Gastroesophageal sphincter (tissue), 4 donors: ENCODE results near the gene KRTAP12-1. TPM values are rescaled to one million over a fixed set of nuclear protein-coding genes. Genes with fewer than 3 reads are reported as not detected.

Source experiments
- ATAC-seq: fragments of 150-250 bp; one replicate; pipeline ENCODE4 v1.9.1; 2016; ENCODE audit warnings: mild to moderate bottlenecking, moderate library complexity
- H3K27ac ChIP-seq, 4 donors: fragments of 200-600 bp; sonication (generic) in 3 of 4; 1 replicate in 3 of 4; 2 replicates in 1 of 4; pipeline ENCODE4 v1.5.1; 2016 to 2019
- H3K27me3 ChIP-seq: fragments of 200-600 bp; sonication (generic); one replicate; pipeline ENCODE4 v1.5.1; 2019
- H3K36me3 ChIP-seq, 2 donors: fragments of 200-600 bp; sonication (generic); one replicate each; pipeline ENCODE4 v1.5.1; 2019; ENCODE audit warnings: control low read depth in 1 of 2
- H3K4me1 ChIP-seq, 3 donors: fragments of 200-600 bp; sonication (generic); 1 replicate in 2 of 3; 2 replicates in 1 of 3; pipeline ENCODE4 v1.5.1; 2016 to 2019; ENCODE audit warnings: control low read depth in 2 of 3
- H3K4me3 ChIP-seq, 2 donors: fragments of 200-600 bp; sonication (generic); one replicate each; pipeline ENCODE4 v1.5.1; 2019; ENCODE audit warnings: mild to moderate bottlenecking in 1 of 2, moderate library complexity in 1 of 2
- H3K9me3 ChIP-seq, 3 donors: fragments of 200-600 bp; sonication (generic); one replicate each; pipeline ENCODE4 v1.5.1; 2017 to 2019; ENCODE audit warnings: control low read depth in 2 of 3
- EP300 ChIP-seq: sonication (generic); formaldehyde crosslinking; IDR thresholded peaks from one replicate; pipeline ENCODE4 v1.6.1; 2017; ENCODE audit warnings: antibody characterized with exemption, mild to moderate bottlenecking
- POLR2A ChIP-seq, 2 donors: fragments of 450-650 bp; IDR thresholded peaks; one replicate each; pipeline ENCODE4 v1.6.1; 2017; ENCODE audit warnings: antibody characterized with exemption in 2 of 2, mild to moderate bottlenecking in 2 of 2, moderate library complexity in 1 of 2
- POLR2AphosphoS5 ChIP-seq: sonication (generic); formaldehyde crosslinking; IDR thresholded peaks from one replicate; pipeline ENCODE4 v1.6.1; 2017; ENCODE audit warnings: antibody characterized with exemption
- whole genome bisulfite sequencing, 2 donors: methylation state at CpG; one replicate each; pipeline ENCODE4 v1.1.5; 2018; ENCODE audit warnings: low coverage in 1 of 2; 5-methylcytosine and 5-hydroxymethylcytosine counted together
- total RNA-seq, 4 donors: library from RNA; depleted of rRNA; stranded (reverse); fragments of >200 nt; gene quantifications; one replicate each; pipeline ENCODE4 v1.1.0, GENCODE V29; 2016
- TF ChIP-seq, protein P1 (sequence below), 4 experiments: fragments of 200-600 bp in 2 of 4; fragments of 450-650 bp in 2 of 4; sonication (generic) in 1 of 4; IDR thresholded peaks; one replicate each; pipeline ENCODE4 v1.5.1; 2017 to 2019; ENCODE audit warnings: antibody characterized with exemption in 4 of 4, mild to moderate bottlenecking in 2 of 4, moderate library complexity in 2 of 4

Gene KRTAP12-1
- total RNA-seq, 4 donors from 2014 or later, result not detected

DNA sequence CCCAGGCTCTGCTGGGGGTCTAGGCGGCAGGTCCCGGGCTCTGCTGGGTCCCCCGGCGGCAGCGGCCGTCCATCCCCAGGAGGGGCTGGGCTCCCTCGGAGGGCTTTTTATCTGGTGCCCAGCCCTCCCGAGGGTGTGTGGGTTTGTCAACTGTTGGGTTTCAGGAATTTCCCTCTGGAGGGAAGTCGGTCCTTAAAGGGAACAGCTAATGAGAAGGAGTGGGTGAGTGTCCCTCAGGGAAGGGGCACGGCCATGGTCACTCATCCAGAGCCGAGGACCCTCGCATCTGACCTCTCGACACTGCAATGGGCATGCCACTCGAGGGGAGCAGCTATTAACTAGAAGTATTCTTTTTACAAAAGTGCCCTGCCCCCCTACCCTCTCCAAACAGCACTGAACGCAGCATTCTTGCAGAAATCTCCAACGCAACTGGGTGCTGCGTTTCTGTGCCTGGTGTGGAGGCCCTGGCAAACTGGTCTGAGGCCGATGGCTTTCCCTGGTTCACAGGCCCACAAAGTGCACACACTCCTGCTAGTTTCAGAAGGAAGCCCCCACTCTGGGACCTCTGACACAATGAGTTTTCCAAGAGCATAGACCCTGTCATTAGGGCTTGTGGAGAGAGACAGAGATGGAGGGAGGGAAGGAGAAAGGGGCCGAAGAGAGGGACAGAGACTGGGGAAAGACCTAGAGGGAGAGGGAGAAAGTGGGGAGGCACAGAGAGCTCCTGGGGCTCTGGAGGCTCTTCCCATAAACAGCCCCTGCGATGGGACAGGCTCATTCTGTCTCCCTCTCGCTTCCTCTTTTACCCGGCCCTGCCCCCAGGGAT, 30.5 kb upstream of the KRTAP12-1 start:
- ATAC-seq, result no peak
- Histone ChIP-seq H3K36me3 (no peaks in the 10 kb centered on the region), H3K9me3 (no peaks in the 10 kb centered on the region), H3K27me3 (peaks cover 82% of the 10 kb centered on the region), H3K27ac (no peak overlapping the region), H3K4me1 (peaks cover 0 to 16% (median 0%) of the 10 kb centered on the region in 3 donors), H3K4me3 (no peak overlapping the region)
- WGBS, 2 donors, result 37 to 52% methylated on average over 5 to 7 of the region's 22 CpGs
- TF ChIP-seq, protein P1, sequence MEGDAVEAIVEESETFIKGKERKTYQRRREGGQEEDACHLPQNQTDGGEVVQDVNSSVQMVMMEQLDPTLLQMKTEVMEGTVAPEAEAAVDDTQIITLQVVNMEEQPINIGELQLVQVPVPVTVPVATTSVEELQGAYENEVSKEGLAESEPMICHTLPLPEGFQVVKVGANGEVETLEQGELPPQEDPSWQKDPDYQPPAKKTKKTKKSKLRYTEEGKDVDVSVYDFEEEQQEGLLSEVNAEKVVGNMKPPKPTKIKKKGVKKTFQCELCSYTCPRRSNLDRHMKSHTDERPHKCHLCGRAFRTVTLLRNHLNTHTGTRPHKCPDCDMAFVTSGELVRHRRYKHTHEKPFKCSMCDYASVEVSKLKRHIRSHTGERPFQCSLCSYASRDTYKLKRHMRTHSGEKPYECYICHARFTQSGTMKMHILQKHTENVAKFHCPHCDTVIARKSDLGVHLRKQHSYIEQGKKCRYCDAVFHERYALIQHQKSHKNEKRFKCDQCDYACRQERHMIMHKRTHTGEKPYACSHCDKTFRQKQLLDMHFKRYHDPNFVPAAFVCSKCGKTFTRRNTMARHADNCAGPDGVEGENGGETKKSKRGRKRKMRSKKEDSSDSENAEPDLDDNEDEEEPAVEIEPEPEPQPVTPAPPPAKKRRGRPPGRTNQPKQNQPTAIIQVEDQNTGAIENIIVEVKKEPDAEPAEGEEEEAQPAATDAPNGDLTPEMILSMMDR (IDR thresholded peaks at IDR 0.05), result no peak
- TF ChIP-seq EP300 (no peak), POLR2AphosphoS5 (no peak), POLR2A (IDR thresholded peaks at IDR 0.05) (no peak)

GRCh38 chr21:44711327-44712202, 29.6 kb upstream of the KRTAP12-1 start, which contains the start of gene TSPEAR:
Gene TSPEAR, minus strand, starts transcription at chr21:44711572. Its CDS starts 58 bp downstream, at chr21:44711514.
- H3K27me3 ChIP-seq, result peaks cover 91% of the 10 kb centered on the region
- H3K27ac ChIP-seq, result no peak within 1 kb of the TSS
- H3K36me3 ChIP-seq, result no peaks in the 10 kb centered on the region
- WGBS, 2 donors, result 0% methylated on average over 6 to 8 of the region's 41 CpGs
- no peaks in the 10 kb centered on the region for H3K9me3 ChIP-seq
- H3K4me3 ChIP-seq, result no peak within 1 kb of the TSS
- ATAC-seq, result no peak
- H3K4me1 ChIP-seq, result peaks cover 0 to 16% (median 0%) of the 10 kb centered on the region in 3 donors
- TF ChIP-seq POLR2A (IDR thresholded peaks at IDR 0.05) (no peak), EP300 (no peak), POLR2AphosphoS5 (no peak)
- TF ChIP-seq, protein P1 (IDR thresholded peaks at IDR 0.05), result no peak

- Histone ChIP-seq H3K36me3 (no peaks in the 10 kb centered on the region), H3K9me3 (no peaks in the 10 kb centered on the region), H3K27me3 (peaks cover 97% of the 10 kb centered on the region), H3K4me1 (peaks cover 0 to 16% (median 0%) of the 10 kb centered on the region in 3 donors), H3K27ac (no peak overlapping the region), H3K4me3 (no peak overlapping the region)
- ATAC-seq, result no peak
- no peak for TF ChIP-seq POLR2AphosphoS5
- TF ChIP-seq POLR2A (IDR thresholded peaks at IDR 0.05), result no peak
- WGBS, 2 donors, result 6 to 17% methylated on average over 3 to 16 of the region's 20 CpGs
Measured at GRCh38 chr21:44710756-44711326, 28.9 kb upstream of the KRTAP12-1 start.

DNA sequence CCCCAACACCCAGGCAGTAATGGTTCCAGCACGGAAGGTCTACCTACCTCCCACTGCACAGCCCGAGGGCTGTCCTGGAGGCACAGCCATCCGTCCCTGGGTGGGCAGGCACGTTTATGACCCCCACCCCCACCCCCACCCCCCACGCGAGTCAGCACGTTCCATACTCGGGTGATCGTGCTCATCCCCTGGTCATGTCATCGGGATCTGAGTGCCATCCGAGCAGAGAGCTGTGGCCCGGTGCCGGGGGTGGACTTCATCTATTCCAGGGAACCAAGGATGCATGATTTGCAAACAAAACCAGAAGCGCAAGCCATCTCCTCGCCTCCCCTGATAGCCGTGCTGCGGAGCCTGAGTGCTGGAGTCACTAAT, 28.3 kb upstream of the KRTAP12-1 start:
- ATAC-seq, result no peak
- peaks cover 97% of the 10 kb centered on the region for H3K27me3 ChIP-seq
- H3K4me3 ChIP-seq, result no peak overlapping the region
- 0 to 8% methylated on average over 1 to 2 of the region's 17 CpGs for WGBS, 2 donors
- TF ChIP-seq POLR2A (IDR thresholded peaks at IDR 0.05) (no peak), EP300 (no peak), POLR2AphosphoS5 (no peak)
- TF ChIP-seq, protein P1 (IDR thresholded peaks at IDR 0.05), result no peak
- H3K9me3 ChIP-seq, result no peaks in the 10 kb centered on the region
- H3K36me3 ChIP-seq, result no peaks in the 10 kb centered on the region
- H3K4me1 ChIP-seq, result peaks cover 0 to 16% (median 0%) of the 10 kb centered on the region in 3 donors
- no peak overlapping the region for H3K27ac ChIP-seq
